GM19035 (cell line): ENCODE results near the gene FN3KRP.
A peak's percentile ranks its signal among the peaks of the same experiment; 100 is the strongest.
"Not testable (repeated sequence)": the region's sequence is repeated elsewhere in the genome, so short reads cannot be mapped to it uniquely, and the experiment has no call there.

Experiments used
- ATAC-seq: cut with Tn5 transposase; IDR thresholded peaks from one replicate; pipeline ENCODE4 v1.9.1; 2021; ENCODE audit not compliant: unreplicated experiment

FN3KRP gene

GRCh38 chr17:82740906-82741759, 24.6 kb downstream of the FN3KRP start:
- no peak for ATAC-seq

DNA sequence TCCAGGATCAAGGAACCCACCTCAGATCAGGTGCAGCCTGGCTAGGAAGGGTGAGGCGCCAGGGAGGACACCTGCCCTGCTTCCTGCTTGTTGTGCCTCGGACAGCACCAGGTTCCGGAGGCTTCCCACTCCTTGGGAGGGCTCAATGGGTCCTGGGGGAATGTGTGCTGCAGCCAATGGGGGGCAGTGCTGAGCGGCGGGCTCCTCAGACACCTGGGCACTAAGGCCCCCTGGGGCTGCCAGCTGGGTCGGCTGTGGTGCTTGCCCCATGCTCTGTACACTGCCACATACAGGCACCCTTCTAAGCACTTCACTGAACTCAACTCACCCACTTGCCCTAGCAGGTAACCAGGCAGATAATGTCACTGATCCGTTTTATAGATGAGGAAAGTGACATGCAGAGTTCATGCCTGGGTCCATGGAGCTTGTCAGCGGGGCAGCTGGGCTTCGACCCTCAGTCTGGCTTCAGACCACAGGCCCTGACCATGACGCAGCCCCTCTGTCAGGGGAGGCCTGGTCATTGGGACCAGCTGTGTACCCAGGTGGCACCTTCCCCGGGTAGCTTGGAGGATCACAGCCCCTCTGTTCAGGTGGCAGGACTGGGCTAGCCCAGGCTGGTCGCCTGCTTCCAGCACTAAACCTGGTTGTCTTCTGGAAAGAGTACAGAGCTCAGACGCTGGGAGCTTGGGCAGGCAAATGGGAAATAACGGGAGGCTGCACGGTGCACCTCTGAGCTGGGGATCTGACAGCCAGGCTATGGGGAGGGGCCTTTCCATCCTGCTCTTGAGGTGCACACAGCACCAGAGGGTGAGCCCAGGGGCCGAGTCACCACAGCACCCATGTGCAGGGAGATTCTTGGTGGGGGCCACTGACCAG, 27.1 kb downstream of the FN3KRP start:
- ATAC-seq = no peak

DNA sequence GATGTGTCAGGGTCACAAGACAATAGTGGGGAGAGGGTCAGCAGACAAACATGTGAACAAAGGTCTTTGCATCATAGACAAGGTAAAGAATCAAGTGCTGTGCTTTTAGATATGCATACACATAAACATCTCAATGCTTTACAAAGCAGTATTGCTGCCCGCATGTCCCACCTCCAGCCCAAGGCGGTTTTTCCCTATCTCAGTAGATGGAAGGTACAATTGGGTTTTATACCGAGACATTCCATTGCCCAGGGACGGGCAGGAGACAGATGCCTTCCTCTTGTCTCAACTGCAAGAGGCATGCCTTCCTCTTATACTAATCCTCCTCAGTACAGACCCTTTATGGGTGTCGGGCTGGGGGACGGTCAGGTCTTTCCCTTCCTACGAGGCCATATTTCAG, 28.2 kb downstream of the FN3KRP start:
- ATAC-seq = not testable (repeated sequence)

- ATAC-seq = no peak
Observed at GRCh38 chr17:82745524-82745923, 29.0 kb downstream of the FN3KRP start.

DNA sequence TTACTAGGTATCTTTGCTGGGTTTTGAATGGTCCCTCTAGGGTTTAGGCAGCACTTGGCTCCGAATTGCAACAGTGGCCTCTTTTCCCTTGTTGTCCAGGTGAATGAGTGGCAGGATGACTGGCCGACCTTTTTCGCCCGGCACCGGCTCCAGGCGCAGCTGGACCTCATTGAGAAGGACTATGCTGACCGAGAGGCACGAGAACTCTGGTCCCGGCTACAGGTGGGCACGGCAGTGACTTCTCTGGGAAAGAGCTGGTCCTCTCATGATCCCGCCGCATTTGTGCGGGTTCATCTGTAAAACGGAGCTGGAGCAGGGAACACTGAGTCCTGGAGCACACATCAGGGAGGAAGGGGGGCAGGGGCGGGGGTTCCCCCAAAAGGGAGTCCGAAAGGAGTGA, 32.2 kb downstream of the FN3KRP start:
- ATAC-seq = no peak

DNA sequence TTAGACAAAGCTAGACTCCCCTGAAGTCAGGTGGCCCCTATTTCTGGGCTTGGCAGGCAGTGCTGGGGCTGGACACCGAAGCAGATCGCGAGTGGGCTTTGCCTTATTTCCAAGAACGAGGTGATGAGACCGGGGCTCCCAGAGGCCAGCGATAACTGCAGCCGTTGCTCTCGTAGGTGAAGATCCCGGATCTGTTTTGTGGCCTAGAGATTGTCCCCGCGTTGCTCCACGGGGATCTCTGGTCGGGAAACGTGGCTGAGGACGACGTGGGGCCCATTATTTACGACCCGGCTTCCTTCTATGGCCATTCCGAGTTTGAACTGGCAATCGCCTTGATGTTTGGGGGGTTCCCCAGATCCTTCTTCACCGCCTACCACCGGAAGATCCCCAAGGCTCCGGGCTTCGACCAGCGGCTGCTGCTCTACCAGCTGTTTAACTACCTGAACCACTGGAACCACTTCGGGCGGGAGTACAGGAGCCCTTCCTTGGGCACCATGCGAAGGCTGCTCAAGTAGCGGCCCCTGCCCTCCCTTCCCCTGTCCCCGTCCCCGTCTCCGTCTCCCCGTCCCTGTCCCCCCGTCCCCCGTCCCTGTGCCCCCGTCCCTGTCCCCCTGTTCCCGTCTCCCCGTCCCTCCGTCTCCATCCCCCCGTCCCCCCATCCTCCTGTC, 33.9 kb downstream of the FN3KRP start:
- ATAC-seq = no peak

DNA sequence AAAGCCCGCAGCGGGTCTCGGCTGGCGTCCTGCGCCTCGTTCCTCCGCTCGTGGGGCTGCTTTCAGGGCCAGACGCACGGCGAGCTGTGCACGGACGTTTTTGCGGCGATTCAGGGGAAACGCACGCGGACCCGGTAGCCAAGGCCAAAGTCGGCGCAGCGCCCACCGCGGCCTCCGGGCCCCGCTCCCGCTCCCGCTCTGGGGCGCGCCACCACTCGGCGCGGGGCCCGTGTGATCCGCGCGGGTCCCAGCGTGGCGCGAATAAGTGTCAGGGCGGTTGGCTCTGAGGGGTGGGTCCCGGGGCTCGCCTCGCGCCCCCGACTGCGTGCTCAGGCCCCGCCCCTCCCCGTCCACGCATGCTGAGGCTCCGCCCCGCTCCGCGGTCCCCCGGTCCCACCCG, 34.7 kb downstream of the FN3KRP start:
- peak; percentile 8 for ATAC-seq

- ATAC-seq = peak; percentile 77
Observed at GRCh38 chr17:82751571-82752370, 35.3 kb downstream of the FN3KRP start, which contains the start of gene TBCD. Gene TBCD, plus strand, starts transcription at chr17:82752065. Its CDS starts 129 bp downstream, at chr17:82752194.

- ATAC-seq = peak; percentile 27
Observed at GRCh38 chr17:82752371-82753200, 36.1 kb downstream of the FN3KRP start.

GRCh38 chr17:82753201-82753464, 36.6 kb downstream of the FN3KRP start:
- no peak for ATAC-seq

DNA sequence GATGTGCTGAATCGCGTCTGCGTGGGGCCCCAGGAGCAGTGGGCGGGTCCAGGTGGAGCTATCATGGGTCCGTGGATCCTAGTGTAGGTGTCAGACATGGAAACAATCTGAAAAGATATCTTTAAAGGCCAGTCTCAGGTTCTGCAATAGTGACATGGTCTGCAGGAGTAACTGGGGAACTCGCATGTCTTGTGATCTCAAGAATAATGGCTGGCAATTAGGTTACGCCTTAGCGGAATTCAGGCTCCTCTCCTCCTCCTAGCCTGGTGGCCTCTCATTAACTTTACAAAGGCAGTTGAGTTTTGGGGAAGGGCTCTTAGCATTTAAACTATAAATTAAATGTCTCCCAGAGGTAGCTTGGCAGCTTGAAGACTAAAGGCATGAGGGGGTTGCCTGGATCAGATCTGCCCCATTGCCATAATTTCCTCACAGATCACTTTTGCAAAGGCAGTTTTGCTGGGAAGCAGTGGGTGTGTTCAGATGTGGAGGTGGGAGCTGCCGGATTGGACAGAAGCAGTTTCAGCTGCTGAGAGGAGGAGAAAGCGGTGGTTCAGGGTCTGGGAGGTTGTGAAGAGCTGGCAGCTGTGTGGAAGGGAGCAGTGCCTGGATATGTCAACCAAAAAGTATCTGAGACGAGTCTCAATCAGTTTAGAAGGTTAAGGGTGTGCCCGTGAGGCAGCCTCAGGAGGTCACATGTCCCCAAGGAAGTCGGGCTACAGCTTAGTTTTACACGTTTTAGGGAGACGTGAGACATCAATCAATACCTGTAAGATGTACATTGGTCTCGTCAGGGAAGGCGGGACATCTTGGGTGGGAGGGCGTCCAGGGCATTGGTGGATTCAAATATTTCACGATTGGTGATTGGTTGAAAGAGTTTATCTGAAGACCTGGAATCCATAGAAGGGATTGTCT, 38.0 kb downstream of the FN3KRP start:
- no peak for ATAC-seq

DNA sequence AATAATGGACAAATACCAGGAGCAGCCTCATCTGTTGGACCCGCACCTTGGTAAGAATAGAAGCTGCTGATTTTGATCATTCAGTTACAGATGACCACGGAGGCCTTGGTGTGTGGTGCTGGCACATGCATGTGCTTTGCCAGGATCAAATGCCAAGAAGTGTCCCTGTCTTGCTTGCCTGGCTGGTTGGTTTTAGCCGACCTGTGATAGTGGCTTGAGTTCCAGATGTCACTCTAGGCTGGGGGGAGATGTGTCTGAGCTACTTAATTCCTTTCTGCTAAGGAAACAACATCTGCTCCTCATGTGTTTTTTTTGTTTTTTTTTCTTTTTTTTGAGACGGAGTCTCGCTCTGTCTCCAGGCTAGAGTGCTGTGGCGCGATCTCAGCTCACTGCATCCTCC, 39.7 kb downstream of the FN3KRP start:
- ATAC-seq = no peak

- no peak for ATAC-seq
Observed at GRCh38 chr17:82765371-82765770, 48.9 kb downstream of the FN3KRP start.

GRCh38 chr17:82767041-82767754, 50.7 kb downstream of the FN3KRP start:
- no peak for ATAC-seq

DNA sequence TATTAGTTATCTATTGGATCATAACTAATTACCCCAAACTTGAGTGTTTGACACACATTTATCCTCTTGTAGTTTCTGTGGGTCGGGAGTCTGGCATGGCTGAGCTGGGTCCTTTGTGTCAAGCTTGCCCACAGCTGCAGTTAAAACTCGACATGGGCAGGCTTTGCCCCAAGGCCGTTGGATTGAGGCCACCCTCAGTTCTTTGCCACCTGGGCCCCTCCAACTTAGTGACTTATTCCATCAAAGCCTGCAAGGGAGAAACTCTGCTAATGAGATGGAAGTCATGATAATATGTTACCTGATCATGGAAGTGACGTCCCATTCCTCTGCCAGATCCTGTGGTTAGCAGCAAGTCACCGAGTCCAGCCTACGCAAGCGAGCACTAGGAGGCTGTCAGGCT, 52.5 kb downstream of the FN3KRP start:
- no peak for ATAC-seq

GRCh38 chr17:82772026-82772425, 55.5 kb downstream of the FN3KRP start:
- ATAC-seq = no peak

DNA sequence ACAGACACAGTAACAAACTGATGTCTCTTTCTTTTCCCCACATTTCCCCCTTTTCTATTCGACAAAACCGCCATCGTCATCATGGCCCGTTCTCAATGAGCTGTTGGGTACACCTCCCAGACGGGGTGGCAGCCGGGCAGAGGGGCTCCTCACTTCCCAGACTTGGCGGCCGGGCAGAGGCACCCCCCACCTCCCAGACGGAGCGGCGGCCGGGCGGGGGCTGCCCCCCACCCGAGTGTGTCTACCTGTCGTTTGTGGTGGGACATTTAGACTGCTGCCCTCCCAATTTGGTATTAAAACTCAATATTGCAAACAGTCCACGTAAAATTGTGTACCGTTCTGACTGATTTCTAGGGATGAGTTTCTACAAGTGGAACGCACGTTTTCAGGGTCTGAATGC, 58.0 kb downstream of the FN3KRP start:
- not testable (repeated sequence) for ATAC-seq
